ENCODE results near the gene DPEP3.

The DPEP3 gene

DNA sequence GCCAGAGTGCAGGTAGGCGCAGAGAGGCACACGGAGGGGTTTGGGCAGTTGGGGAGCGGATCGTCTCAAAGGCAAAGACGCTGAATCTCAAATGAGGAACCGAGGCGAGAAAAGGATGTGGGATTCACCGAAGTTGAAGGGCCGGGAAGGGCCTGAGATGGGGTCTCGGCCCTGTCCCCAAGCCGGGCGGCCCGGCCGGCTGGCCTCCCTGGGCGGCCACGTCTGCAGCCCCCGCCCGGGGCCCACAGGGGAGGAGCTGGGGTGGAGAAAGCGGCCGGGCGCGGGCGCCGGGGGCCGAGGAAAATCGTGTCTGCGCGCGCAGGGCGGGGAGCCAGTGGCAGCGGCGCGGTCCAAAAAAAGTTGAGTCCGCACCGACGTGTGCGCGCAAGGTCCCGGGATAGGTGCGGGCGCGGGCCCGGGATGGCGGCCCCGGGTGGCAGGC is 12.3 kb downstream of the DPEP3 start:
- Histone ChIP-seq H3K36me3 (replicated peaks; ENCODE audit: low read depth, low read length) (peaks cover 2% of the 10 kb centered on the region), H3K9ac (ENCODE audit: low read length) (peak overlapping the region; percentile 77), H4K20me1 (ENCODE audit: insufficient read depth, low read length) (peaks cover 20% of the 10 kb centered on the region), H3K4me1 (ENCODE audit: low read length) (peaks cover 12% of the 10 kb centered on the region; the same call in 1 of the 2 replicates), H3K79me2 (ENCODE audit: low read length) (peaks cover 14% of the 10 kb centered on the region), H2AFZ (ENCODE audit: low read depth, low read length) (no peak overlapping the region; the same call in 1 of the 2 replicates), H3K27me3 (ENCODE audit: low read depth, low read length) (no peaks in the 10 kb centered on the region), H3K27ac (ENCODE audit: low read length) (no peak overlapping the region), H3K4me2 (ENCODE audit: low read length) (peak overlapping the region; percentile 86), H3K4me3 (ENCODE audit: low read length) (peak overlapping the region; percentile 83), H3K9me3 (ENCODE audit: insufficient read depth, low read length) (no peaks in the 10 kb centered on the region)
- no peak for TF ChIP-seq EZH2phosphoT487 (IDR thresholded peaks at IDR 0.05; ENCODE audit: low read depth)
- TF ChIP-seq, protein P1, sequence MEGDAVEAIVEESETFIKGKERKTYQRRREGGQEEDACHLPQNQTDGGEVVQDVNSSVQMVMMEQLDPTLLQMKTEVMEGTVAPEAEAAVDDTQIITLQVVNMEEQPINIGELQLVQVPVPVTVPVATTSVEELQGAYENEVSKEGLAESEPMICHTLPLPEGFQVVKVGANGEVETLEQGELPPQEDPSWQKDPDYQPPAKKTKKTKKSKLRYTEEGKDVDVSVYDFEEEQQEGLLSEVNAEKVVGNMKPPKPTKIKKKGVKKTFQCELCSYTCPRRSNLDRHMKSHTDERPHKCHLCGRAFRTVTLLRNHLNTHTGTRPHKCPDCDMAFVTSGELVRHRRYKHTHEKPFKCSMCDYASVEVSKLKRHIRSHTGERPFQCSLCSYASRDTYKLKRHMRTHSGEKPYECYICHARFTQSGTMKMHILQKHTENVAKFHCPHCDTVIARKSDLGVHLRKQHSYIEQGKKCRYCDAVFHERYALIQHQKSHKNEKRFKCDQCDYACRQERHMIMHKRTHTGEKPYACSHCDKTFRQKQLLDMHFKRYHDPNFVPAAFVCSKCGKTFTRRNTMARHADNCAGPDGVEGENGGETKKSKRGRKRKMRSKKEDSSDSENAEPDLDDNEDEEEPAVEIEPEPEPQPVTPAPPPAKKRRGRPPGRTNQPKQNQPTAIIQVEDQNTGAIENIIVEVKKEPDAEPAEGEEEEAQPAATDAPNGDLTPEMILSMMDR (IDR thresholded peaks at IDR 0.05; ENCODE audit: low read depth, low read length) = no peak

DNA sequence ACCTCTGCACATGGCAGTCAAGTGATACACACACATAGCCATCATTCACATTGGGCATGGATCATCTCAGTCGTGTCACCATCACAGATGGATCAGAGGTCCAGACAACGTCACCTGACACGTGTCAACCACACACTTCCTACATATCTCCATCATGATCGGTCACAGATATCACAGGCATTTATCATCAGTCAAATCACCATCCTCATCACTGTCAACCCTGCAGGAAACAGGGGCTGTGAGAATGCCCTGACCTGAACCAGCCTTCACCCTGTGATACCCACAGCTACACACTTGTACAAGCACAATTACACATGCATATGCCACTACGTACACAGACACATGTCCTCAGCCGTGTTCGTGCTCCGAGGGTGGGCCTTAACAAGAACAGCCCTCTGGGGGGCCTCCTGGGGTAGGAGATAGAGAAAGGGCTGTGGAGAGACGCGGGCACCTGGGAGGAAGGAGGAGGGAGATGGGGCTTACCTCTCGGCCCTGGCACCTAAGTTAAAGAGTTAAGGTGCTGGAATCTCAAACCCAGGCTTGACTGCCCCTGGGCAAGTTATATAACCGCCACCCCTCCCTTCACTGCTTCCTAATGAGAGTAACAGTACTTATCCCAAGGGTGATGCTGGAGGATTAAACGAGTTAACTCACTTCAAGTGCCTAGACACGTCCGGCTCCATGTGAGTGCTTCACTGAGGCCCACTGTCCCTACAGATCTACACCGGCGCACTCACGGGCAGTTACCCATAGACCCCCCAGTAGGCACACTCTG is 12.9 kb downstream of the DPEP3 start:
- TF ChIP-seq, protein P1 (IDR thresholded peaks at IDR 0.05; ENCODE audit: low read depth, low read length) = no peak
- TF ChIP-seq EZH2phosphoT487 (IDR thresholded peaks at IDR 0.05; ENCODE audit: low read depth) = no peak
- Histone ChIP-seq H3K36me3 (replicated peaks; ENCODE audit: low read depth, low read length) (peaks cover 3% of the 10 kb centered on the region), H3K4me2 (ENCODE audit: low read length) (peak overlapping the region; percentile 86), H4K20me1 (ENCODE audit: insufficient read depth, low read length) (peaks cover 20% of the 10 kb centered on the region), H3K27me3 (ENCODE audit: low read depth, low read length) (no peaks in the 10 kb centered on the region), H3K79me2 (ENCODE audit: low read length) (peaks cover 14% of the 10 kb centered on the region), H3K4me3 (ENCODE audit: low read length) (peak overlapping the region; percentile 83), H2AFZ (ENCODE audit: low read depth, low read length) (no peak overlapping the region; the same call in 1 of the 2 replicates), H3K4me1 (ENCODE audit: low read length) (peaks cover 12% of the 10 kb centered on the region; the same call in 1 of the 2 replicates), H3K9ac (ENCODE audit: low read length) (peak overlapping the region; percentile 77), H3K9me3 (ENCODE audit: insufficient read depth, low read length) (no peaks in the 10 kb centered on the region), H3K27ac (ENCODE audit: low read length) (no peak overlapping the region)

DNA sequence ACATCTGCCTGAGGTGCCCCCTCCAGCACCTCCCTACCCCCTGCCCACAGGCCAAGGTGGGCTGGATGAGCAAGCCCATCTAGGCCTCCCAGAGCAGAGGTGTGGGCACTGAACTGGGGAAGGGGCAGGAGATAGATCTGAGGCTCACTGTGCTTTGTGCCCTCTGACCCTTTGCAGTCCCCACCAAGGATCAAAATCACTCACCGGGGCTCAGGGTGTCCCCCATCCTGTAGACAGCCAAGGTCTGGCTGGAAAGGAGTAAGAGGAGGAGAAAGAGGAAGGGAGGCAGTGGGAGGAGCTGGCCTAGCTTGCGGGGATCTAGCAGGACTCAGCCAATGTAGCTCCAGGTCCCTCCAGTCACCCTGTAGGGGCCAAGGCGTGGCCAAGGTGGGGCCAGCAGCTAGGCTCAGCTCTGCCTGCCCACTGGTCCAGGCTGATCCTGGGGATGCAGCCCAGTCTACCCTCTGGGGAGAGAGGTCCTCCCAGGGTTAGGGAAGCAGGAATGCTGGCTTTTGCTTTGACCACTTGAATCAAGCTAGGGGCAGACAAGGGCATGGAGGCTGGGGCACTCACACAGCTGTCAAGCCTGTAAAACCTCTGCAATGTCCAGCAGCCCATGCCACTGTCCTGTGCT is 13.6 kb downstream of the DPEP3 start:
- Histone ChIP-seq H3K4me1 (ENCODE audit: low read length) (peaks cover 12% of the 10 kb centered on the region; the same call in 1 of the 2 replicates), H3K9me3 (ENCODE audit: insufficient read depth, low read length) (no peaks in the 10 kb centered on the region), H3K9ac (ENCODE audit: low read length) (no peak overlapping the region), H3K27ac (ENCODE audit: low read length) (no peak overlapping the region), H2AFZ (ENCODE audit: low read depth, low read length) (no peak overlapping the region), H3K36me3 (replicated peaks; ENCODE audit: low read depth, low read length) (peaks cover 10% of the 10 kb centered on the region), H3K4me3 (ENCODE audit: low read length) (peak overlapping the region; percentile 83), H3K27me3 (ENCODE audit: low read depth, low read length) (no peaks in the 10 kb centered on the region), H4K20me1 (ENCODE audit: insufficient read depth, low read length) (peaks cover 20% of the 10 kb centered on the region), H3K4me2 (ENCODE audit: low read length) (peak overlapping the region; percentile 86), H3K79me2 (ENCODE audit: low read length) (peaks cover 14% of the 10 kb centered on the region)
- no peak for TF ChIP-seq EZH2phosphoT487 (IDR thresholded peaks at IDR 0.05; ENCODE audit: low read depth)
- TF ChIP-seq, protein P1 (IDR thresholded peaks at IDR 0.05; ENCODE audit: low read depth, low read length) = no peak
